T-helper 1 cell treated with Interleukin-12 subunit alpha and Interleukin-12 subunit beta and Interleukin-4 antibody, amounts not matched to agents 30 μg/mL and 1 μg/mL, for 36 hours (primary cell): ENCODE data around the gene ZNF865.

ENCODE experiments used
- H3K27ac Mint-ChIP-seq: one replicate; pipeline ENCODE4 v1.8.0; 2021; ENCODE audit warnings: mild to moderate bottlenecking, mixed read lengths
- H3K27me3 Mint-ChIP-seq: one replicate; pipeline ENCODE4 v1.8.0; 2021; ENCODE audit warnings: low read depth, mixed read lengths
- H3K36me3 Mint-ChIP-seq: one replicate; pipeline ENCODE4 v1.8.0; 2021; ENCODE audit warnings: low read depth, mixed read lengths
- H3K4me1 Mint-ChIP-seq: one replicate; pipeline ENCODE4 v1.8.0; 2021; ENCODE audit warnings: low read depth, mixed read lengths
- H3K4me3 Mint-ChIP-seq: one replicate; pipeline ENCODE4 v1.8.0; 2021; ENCODE audit warnings: mild to moderate bottlenecking, moderate library complexity, mixed read lengths
- H3K9me3 Mint-ChIP-seq: one replicate; pipeline ENCODE4 v1.8.0; 2021; ENCODE audit warnings: mixed read lengths

Gene ZNF865

DNA sequence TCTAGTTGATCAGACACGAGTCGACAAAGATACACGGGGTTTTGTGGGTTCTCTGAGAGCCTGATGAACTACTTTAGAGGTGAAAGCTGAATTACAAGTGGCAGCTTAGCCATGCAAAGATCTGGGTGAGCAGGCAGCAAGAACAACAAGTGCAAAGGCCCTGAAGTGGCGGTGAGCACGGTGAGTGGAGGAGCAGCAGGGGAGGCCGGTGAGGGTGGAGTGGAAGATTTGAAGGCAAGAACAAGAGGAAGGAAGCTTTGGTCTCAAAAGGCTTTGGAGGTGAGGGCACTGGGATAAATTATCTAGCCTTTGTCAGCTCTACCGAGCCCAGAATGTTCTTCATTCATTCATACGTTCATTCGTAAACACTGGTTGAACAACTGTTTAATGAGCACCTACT lies 1.4 kb downstream of the ZNF865 start:
- H3K4me3 Mint-ChIP-seq, result peak overlapping the region; percentile 99

DNA sequence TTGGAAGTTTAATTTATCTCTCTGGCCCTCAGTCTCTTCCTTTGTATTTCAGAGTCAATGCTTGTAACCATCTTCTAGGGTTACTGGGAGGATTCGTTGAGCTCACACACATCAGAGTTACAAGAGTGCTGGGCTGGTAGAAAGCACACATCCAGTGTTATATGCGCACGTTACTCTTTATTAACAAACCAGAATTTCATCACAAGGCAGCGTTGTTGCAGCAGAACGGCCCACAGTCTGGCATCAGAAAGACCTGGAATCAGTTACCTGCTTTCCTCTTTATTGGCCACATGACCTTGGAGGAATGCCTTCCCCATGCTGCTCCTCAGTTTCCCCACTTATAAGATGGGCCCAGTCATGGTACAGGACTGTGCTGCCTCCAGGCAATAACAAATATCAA lies 3.9 kb downstream of the ZNF865 start:
- Mint-ChIP-seq H3K27me3 (no peaks in the 10 kb centered on the region), H3K27ac (no peak overlapping the region), H3K4me3 (no peak overlapping the region), H3K9me3 (no peaks in the 10 kb centered on the region), H3K36me3 (peaks cover 18% of the 10 kb centered on the region), H3K4me1 (peaks cover 32% of the 10 kb centered on the region)

More for the DNA sequence above, 1.4 kb downstream of the ZNF865 start:
- peaks cover 29% of the 10 kb centered on the region for H3K4me1 Mint-ChIP-seq
- no peaks in the 10 kb centered on the region for H3K27me3 Mint-ChIP-seq
- H3K9me3 Mint-ChIP-seq, result no peaks in the 10 kb centered on the region
- peaks cover 14% of the 10 kb centered on the region for H3K36me3 Mint-ChIP-seq
- peak overlapping the region; percentile 97 for H3K27ac Mint-ChIP-seq

- Mint-ChIP-seq H3K36me3 (peaks cover 18% of the 10 kb centered on the region), H3K4me1 (peaks cover 20% of the 10 kb centered on the region), H3K27ac (no peak overlapping the region), H3K4me3 (no peak overlapping the region), H3K27me3 (no peaks in the 10 kb centered on the region), H3K9me3 (no peaks in the 10 kb centered on the region)
Measured at GRCh38 chr19:55611300-55611982, 6.0 kb downstream of the ZNF865 start.

GRCh38 chr19:55611983-55612645 lies 6.7 kb downstream of the ZNF865 start:
- peaks cover 20% of the 10 kb centered on the region for H3K36me3 Mint-ChIP-seq
- no peak overlapping the region for H3K4me3 Mint-ChIP-seq
- peaks cover 13% of the 10 kb centered on the region for H3K4me1 Mint-ChIP-seq
- no peaks in the 10 kb centered on the region for H3K9me3 Mint-ChIP-seq
- H3K27ac Mint-ChIP-seq, result no peak overlapping the region
- H3K27me3 Mint-ChIP-seq, result no peaks in the 10 kb centered on the region

- Mint-ChIP-seq H3K4me1 (peaks cover 9% of the 10 kb centered on the region), H3K27ac (no peak overlapping the region), H3K4me3 (no peak overlapping the region), H3K9me3 (no peaks in the 10 kb centered on the region), H3K27me3 (no peaks in the 10 kb centered on the region), H3K36me3 (peaks cover 22% of the 10 kb centered on the region)
Measured at GRCh38 chr19:55613396-55613795, 7.9 kb downstream of the ZNF865 start.

DNA sequence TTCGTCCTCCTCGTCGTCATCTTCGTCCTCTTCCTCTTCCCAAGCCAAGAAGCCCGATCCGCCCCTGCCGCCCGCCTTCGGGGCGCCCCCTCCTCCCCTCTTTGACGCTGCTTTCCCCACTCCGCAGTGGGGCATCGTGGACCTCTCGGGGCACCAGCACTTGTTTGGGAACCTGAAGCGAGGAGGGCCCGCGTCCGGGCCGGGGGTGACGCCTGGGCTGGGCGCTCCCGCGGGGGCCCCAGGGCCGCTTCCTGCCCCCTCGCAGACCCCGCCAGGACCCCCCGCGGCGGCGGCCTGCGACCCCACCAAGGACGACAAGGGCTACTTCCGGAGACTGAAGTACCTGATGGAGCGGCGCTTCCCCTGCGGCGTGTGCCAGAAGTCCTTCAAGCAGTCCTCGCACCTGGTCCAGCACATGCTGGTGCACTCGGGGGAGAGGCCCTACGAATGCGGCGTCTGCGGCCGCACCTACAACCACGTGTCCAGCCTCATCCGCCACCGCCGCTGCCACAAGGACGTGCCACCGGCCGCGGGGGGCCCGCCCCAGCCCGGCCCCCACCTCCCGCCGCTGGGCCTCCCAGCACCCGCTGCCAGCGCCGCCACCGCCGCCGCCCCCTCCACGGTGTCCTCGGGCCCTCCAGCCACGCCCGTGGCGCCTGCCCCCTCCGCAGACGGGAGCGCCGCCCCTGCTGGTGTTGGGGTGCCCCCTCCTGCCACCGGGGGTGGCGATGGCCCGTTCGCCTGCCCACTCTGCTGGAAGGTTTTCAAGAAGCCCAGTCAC lies 8.7 kb downstream of the ZNF865 start:
- H3K27me3 Mint-ChIP-seq, result no peaks in the 10 kb centered on the region

DNA sequence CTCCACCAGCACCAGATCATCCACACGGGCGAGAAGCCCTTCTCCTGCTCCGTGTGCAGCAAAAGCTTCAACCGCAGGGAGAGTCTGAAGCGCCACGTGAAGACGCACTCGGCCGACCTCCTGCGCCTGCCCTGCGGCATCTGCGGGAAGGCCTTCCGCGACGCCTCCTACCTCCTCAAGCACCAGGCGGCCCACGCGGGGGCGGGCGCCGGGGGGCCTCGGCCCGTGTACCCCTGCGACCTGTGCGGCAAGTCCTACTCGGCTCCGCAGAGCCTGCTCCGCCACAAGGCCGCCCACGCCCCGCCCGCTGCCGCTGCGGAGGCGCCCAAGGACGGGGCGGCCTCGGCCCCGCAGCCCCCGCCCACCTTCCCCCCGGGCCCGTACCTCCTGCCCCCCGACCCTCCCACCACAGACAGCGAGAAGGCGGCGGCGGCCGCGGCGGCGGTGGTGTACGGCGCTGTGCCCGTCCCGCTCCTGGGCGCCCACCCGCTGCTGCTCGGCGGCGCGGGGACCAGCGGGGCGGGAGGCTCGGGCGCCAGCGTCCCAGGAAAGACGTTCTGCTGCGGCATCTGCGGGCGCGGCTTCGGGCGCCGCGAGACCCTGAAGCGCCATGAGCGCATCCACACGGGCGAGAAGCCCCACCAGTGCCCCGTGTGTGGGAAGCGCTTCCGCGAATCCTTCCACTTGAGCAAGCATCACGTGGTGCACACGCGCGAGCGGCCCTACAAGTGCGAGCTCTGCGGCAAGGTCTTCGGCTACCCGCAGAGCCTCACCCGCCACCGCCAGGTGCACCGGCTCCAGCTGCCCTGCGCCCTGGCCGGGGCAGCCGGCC lies 9.5 kb downstream of the ZNF865 start:
- H3K4me3 Mint-ChIP-seq, result no peak overlapping the region
- H3K27me3 Mint-ChIP-seq, result no peaks in the 10 kb centered on the region

More for the DNA sequence above, 8.7 kb downstream of the ZNF865 start:
- H3K9me3 Mint-ChIP-seq, result no peaks in the 10 kb centered on the region
- peaks cover 24% of the 10 kb centered on the region for H3K36me3 Mint-ChIP-seq
- H3K4me1 Mint-ChIP-seq, result peaks cover 9% of the 10 kb centered on the region
- no peak overlapping the region for H3K27ac Mint-ChIP-seq
- H3K4me3 Mint-ChIP-seq, result no peak overlapping the region

GRCh38 chr19:55615543-55616394 lies 10.3 kb downstream of the ZNF865 start:
- H3K27me3 Mint-ChIP-seq, result no peaks in the 10 kb centered on the region

More for the DNA sequence above, 9.5 kb downstream of the ZNF865 start:
- Mint-ChIP-seq H3K9me3 (no peaks in the 10 kb centered on the region), H3K36me3 (peaks cover 21% of the 10 kb centered on the region), H3K27ac (no peak overlapping the region), H3K4me1 (peaks cover 7% of the 10 kb centered on the region)

GRCh38 chr19:55616395-55616875 lies 11.0 kb downstream of the ZNF865 start:
- H3K4me1 Mint-ChIP-seq, result peaks cover 10% of the 10 kb centered on the region

More at GRCh38 chr19:55615543-55616394, 10.3 kb downstream of the ZNF865 start:
- Mint-ChIP-seq H3K9me3 (no peaks in the 10 kb centered on the region), H3K4me3 (no peak overlapping the region), H3K36me3 (peaks cover 23% of the 10 kb centered on the region), H3K4me1 (peaks cover 10% of the 10 kb centered on the region), H3K27ac (no peak overlapping the region)

DNA sequence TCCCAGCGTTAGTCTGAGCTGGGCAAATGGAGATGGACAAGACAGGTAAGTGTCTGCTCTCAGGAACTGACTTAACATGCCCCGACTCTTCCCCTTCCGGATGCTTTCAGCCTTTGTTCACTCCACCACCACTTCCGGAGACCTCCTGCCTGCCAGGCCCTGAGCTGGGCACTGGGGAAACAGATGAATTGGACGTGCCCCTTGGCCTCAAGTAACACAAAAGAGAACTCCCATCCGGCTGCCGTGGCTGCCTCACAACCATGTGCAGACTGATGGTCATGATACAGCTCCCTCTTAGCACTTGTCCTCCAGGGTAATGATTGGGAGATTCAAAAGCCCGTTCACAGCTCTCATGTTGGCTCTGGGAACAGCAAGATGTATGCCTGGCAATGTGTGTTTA lies 12.0 kb downstream of the ZNF865 start:
- H3K27ac Mint-ChIP-seq, result no peak overlapping the region
- no peaks in the 10 kb centered on the region for H3K27me3 Mint-ChIP-seq
- peaks cover 10% of the 10 kb centered on the region for H3K4me1 Mint-ChIP-seq
- H3K4me3 Mint-ChIP-seq, result no peak overlapping the region
- no peaks in the 10 kb centered on the region for H3K9me3 Mint-ChIP-seq
- peaks cover 26% of the 10 kb centered on the region for H3K36me3 Mint-ChIP-seq

More at GRCh38 chr19:55616395-55616875, 11.0 kb downstream of the ZNF865 start:
- Mint-ChIP-seq H3K27ac (no peak overlapping the region), H3K4me3 (no peak overlapping the region), H3K27me3 (no peaks in the 10 kb centered on the region), H3K36me3 (peaks cover 26% of the 10 kb centered on the region), H3K9me3 (no peaks in the 10 kb centered on the region)

- Mint-ChIP-seq H3K27me3 (no peaks in the 10 kb centered on the region), H3K9me3 (no peaks in the 10 kb centered on the region), H3K36me3 (peaks cover 21% of the 10 kb centered on the region), H3K27ac (no peak overlapping the region), H3K4me1 (peaks cover 7% of the 10 kb centered on the region), H3K4me3 (no peak overlapping the region)
Measured at GRCh38 chr19:55618426-55618825, 13.0 kb downstream of the ZNF865 start.

DNA sequence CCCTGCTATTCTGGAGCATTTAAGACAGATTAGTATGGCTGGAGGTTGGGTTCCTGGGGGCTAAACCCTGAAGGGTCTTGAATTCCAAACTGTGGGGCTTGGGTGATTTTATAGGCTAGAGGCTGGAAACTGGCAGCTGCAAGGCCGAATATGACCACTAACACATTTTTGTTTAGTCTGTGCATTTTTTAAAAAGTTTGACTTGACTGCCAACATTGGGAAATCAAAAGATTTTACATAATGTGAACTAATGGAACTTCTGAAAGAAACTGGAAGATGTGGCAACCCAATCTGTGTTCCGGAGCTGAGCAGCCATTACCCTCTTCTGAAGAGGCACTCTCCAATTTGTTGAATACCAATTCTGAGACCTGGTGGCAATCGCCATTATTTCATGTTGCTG lies 13.8 kb downstream of the ZNF865 start:
- H3K36me3 Mint-ChIP-seq, result peaks cover 21% of the 10 kb centered on the region
- H3K4me3 Mint-ChIP-seq, result no peak overlapping the region
- no peaks in the 10 kb centered on the region for H3K9me3 Mint-ChIP-seq
- H3K4me1 Mint-ChIP-seq, result peaks cover 13% of the 10 kb centered on the region
- H3K27me3 Mint-ChIP-seq, result no peaks in the 10 kb centered on the region
- no peak overlapping the region for H3K27ac Mint-ChIP-seq

- no peaks in the 10 kb centered on the region for H3K9me3 Mint-ChIP-seq
- no peak overlapping the region for H3K4me3 Mint-ChIP-seq
- H3K27ac Mint-ChIP-seq, result no peak overlapping the region
- H3K27me3 Mint-ChIP-seq, result no peaks in the 10 kb centered on the region
- H3K36me3 Mint-ChIP-seq, result peaks cover 21% of the 10 kb centered on the region
- peaks cover 19% of the 10 kb centered on the region for H3K4me1 Mint-ChIP-seq
Measured at GRCh38 chr19:55620410-55621204, 15.2 kb downstream of the ZNF865 start.
